Karpas-422 (cell line): ENCODE measurements around the gene TMEM97. TPM values are rescaled to one million over a fixed set of nuclear protein-coding genes. Genes with fewer than 3 reads are reported as not detected.
"Not testable (repeated sequence)": the region's sequence is repeated elsewhere in the genome, so short reads cannot be mapped to it uniquely, and the experiment has no call there.

Experiments used
- DNase-seq: peaks from one replicate; pipeline ENCODE4 v3.0.0-alpha.2; 2015
- H2AFZ ChIP-seq: fragments of 200-600 bp; sonication (generic); 2 replicates; pipeline ENCODE4 v1.6.1; 2014; ENCODE audit warnings: antibody characterized with exemption, low read length, mixed read lengths
- H3K27ac ChIP-seq: fragments of 200-600 bp; sonication (generic); 2 replicates; pipeline ENCODE4 v1.5.1; 2014; ENCODE audit warnings: mild to moderate bottlenecking, low read length, moderate library complexity
- H3K27me3 ChIP-seq: fragments of 200-600 bp; sonication (generic); 2 replicates; pipeline ENCODE4 v1.6.1; 2014; ENCODE audit warnings: low read length, mixed read lengths
- H3K36me3 ChIP-seq: fragments of 200-600 bp; sonication (generic); 2 replicates; pipeline ENCODE4 v1.6.1; 2014; ENCODE audit warnings: low read length, mixed read lengths; ENCODE audit not compliant: insufficient read depth
- H3K4me1 ChIP-seq: fragments of 200-600 bp; sonication (generic); 2 replicates; pipeline ENCODE4 v1.6.1; 2014; ENCODE audit warnings: mild to moderate bottlenecking, low read length, mixed read lengths
- H3K4me2 ChIP-seq: fragments of 200-600 bp; sonication (generic); 2 replicates; pipeline ENCODE4 v1.6.1; 2014; ENCODE audit warnings: low read length, low read depth, mild to moderate bottlenecking; ENCODE audit not compliant: poor library complexity, severe bottlenecking
- H3K4me3 ChIP-seq: fragments of 200-600 bp; sonication (generic); 2 replicates; pipeline ENCODE4 v1.5.1; 2014; ENCODE audit warnings: mild to moderate bottlenecking, antibody characterized with exemption, low read length, mixed read lengths
- H3K79me2 ChIP-seq: fragments of 200-600 bp; sonication (generic); 2 replicates; pipeline ENCODE4 v1.6.1; 2014; ENCODE audit warnings: mild to moderate bottlenecking, low read length, mixed read lengths
- H3K9ac ChIP-seq: fragments of 200-600 bp; sonication (generic); 2 replicates; pipeline ENCODE4 v1.6.0; 2014; ENCODE audit warnings: low read length
- H3K9me2 ChIP-seq: fragments of 200-600 bp; sonication (generic), shearing (Covaris generic); replicated peaks from 2 replicates; pipeline ENCODE4 v1.6.0; 2014; ENCODE audit warnings: mild to moderate bottlenecking, low read length, moderate library complexity; ENCODE audit not compliant: insufficient read depth
- H3K9me3 ChIP-seq: fragments of 300-700, 200-600 bp; sonication (generic); 2 replicates; pipeline ENCODE4 v1.6.1; 2014; ENCODE audit warnings: low read length, mixed read lengths
- H4K20me1 ChIP-seq: fragments of 200-600 bp; sonication (generic); 2 replicates; pipeline ENCODE4 v1.6.1; 2014; ENCODE audit warnings: mild to moderate bottlenecking, antibody characterized with exemption, low read length, low read depth; ENCODE audit not compliant: insufficient read depth
- total RNA-seq: library from RNA; depleted of rRNA; stranded (reverse); fragments of >200 nt; shearing (Covaris generic); gene quantifications from 2 replicates; pipeline ENCODE4 v1.2.3, GENCODE V29; 2014; ENCODE audit warnings: low replicate concordance

The TMEM97 gene
- total RNA-seq, 1 experiment from 2014 or later = 74.3 TPM

GRCh38 chr17:28279411-28279810 is 39.6 kb upstream of the TMEM97 start:
- Histone ChIP-seq H3K27me3 (no peaks in the 10 kb centered on the region), H3K9ac (no peak overlapping the region), H3K79me2 (no peaks in the 10 kb centered on the region), H3K27ac (no peak overlapping the region), H3K9me3 (no peaks in the 10 kb centered on the region), H2AFZ (no peak overlapping the region), H3K4me1 (no peaks in the 10 kb centered on the region), H3K4me2 (no peak overlapping the region), H3K4me3 (no peak overlapping the region), H4K20me1 (no peaks in the 10 kb centered on the region), H3K9me2 (no peaks in the 10 kb centered on the region), H3K36me3 (no peaks in the 10 kb centered on the region)
- DNase-seq = no peak

DNA sequence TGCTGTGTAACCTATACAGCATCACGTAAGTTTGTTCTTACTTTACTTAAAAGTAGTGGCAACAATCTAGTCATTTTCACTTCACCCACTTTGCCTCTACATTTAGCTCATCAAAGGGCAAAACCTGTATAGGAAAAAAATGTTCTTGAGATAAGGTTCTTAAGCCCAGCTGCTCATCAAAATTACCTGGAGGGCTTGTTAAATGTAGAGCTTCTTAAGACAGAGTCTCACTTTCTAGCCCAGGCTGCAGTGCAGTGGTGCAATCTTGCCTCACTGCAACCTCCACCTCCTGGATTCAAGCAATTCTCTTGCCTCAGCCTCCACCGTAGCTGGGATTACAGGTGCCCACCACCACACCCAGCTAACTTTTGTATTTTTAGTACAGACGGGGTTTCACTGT is 38.2 kb upstream of the TMEM97 start:
- DNase-seq = no peak
- no peak overlapping the region for H3K9ac ChIP-seq

DNA sequence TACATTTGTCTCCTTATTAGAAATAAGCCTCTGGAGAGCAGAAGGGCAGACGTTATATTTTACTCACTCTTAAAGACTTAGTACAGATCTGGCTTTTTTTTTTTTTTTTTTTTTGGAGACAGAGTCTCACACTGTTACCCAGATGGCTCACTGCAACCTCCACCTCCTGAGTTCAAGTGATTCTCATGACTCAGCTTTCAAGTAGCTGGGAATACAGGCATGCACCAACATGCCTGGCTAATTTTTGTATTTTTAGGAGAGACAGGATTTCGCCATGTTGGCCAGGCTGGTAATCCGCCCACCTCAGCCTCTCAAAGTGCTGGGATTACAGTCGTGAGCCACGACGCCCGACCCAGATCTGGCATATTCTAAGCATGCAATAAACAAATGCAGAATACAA is 36.4 kb upstream of the TMEM97 start:
- no peaks in the 10 kb centered on the region for H3K9me3 ChIP-seq
- no peak overlapping the region for H3K27ac ChIP-seq
- no peaks in the 10 kb centered on the region for H3K79me2 ChIP-seq
- H4K20me1 ChIP-seq = no peaks in the 10 kb centered on the region
- DNase-seq = no peak
- no peaks in the 10 kb centered on the region for H3K36me3 ChIP-seq
- no peak overlapping the region for H3K9ac ChIP-seq
- no peak overlapping the region for H2AFZ ChIP-seq
- H3K27me3 ChIP-seq = no peaks in the 10 kb centered on the region
- no peaks in the 10 kb centered on the region for H3K4me1 ChIP-seq
- H3K4me3 ChIP-seq = no peak overlapping the region
- no peak overlapping the region for H3K4me2 ChIP-seq
- H3K9me2 ChIP-seq = no peaks in the 10 kb centered on the region

More for the DNA sequence above, 38.2 kb upstream of the TMEM97 start:
- H3K9me2 ChIP-seq = no peaks in the 10 kb centered on the region
- H3K36me3 ChIP-seq = no peaks in the 10 kb centered on the region
- no peaks in the 10 kb centered on the region for H3K79me2 ChIP-seq
- H3K4me3 ChIP-seq = no peak overlapping the region
- H2AFZ ChIP-seq = no peak overlapping the region
- H3K27me3 ChIP-seq = no peaks in the 10 kb centered on the region
- H3K9me3 ChIP-seq = no peaks in the 10 kb centered on the region
- no peak overlapping the region for H3K4me2 ChIP-seq
- H4K20me1 ChIP-seq = no peaks in the 10 kb centered on the region
- H3K4me1 ChIP-seq = no peaks in the 10 kb centered on the region
- no peak overlapping the region for H3K27ac ChIP-seq

DNA sequence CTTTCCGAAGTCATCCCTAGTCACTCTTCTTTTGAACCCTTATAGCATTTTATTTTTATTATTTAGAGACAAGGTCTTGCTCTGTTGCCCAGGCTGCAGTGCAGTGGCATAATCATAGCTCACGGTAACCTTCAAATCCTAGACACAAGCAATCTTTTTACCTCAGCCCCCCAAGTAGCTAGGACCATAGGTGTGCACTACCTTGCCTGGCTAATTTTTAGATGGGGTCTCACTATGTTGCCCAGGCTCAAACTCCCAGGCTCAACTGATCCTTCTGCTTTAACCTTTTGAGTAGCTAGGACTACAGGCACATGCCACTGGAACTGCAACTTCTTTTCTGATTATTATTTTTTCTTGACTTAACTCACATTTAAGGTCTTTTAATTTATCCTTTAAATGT is 33.0 kb upstream of the TMEM97 start:
- Histone ChIP-seq H2AFZ (no peak overlapping the region), H3K27me3 (no peaks in the 10 kb centered on the region), H3K9ac (no peak overlapping the region), H3K4me1 (no peaks in the 10 kb centered on the region), H4K20me1 (no peaks in the 10 kb centered on the region), H3K4me2 (no peak overlapping the region), H3K9me3 (no peaks in the 10 kb centered on the region), H3K36me3 (no peaks in the 10 kb centered on the region), H3K27ac (no peak overlapping the region), H3K4me3 (no peak overlapping the region), H3K9me2 (no peaks in the 10 kb centered on the region), H3K79me2 (no peaks in the 10 kb centered on the region)
- no peak for DNase-seq

DNA sequence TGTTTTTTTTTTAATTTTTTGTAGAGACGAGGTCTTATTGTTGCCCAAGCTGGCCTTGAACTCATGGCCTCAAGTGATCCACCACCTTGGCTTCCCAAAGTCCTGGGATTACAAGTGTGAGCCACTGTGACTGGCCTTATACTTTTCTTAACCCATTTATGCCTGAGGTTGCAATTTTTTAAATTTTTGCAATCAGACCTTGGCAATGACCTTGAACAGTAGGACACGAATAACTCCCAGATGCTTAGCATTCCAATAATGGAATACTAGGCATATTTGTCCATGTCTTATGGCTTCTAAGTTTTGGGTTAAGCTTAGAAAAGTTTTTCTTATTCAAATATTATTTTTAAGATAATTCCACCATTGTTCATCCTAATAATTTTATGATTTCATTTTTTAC is 28.3 kb upstream of the TMEM97 start:
- Histone ChIP-seq H3K27me3 (no peaks in the 10 kb centered on the region), H4K20me1 (no peaks in the 10 kb centered on the region), H3K36me3 (no peaks in the 10 kb centered on the region), H3K4me3 (no peak overlapping the region), H3K9me2 (no peaks in the 10 kb centered on the region), H3K27ac (no peak overlapping the region), H2AFZ (no peak overlapping the region), H3K79me2 (no peaks in the 10 kb centered on the region), H3K9me3 (no peaks in the 10 kb centered on the region), H3K4me2 (no peak overlapping the region), H3K4me1 (peaks cover under 1% of the 10 kb centered on the region; the same call in 1 of the 2 replicates), H3K9ac (no peak overlapping the region)
- no peak for DNase-seq

- Histone ChIP-seq H3K27ac (no peak overlapping the region), H2AFZ (no peak overlapping the region), H3K27me3 (no peaks in the 10 kb centered on the region), H3K4me3 (no peak overlapping the region), H4K20me1 (no peaks in the 10 kb centered on the region), H3K9ac (no peak overlapping the region), H3K9me3 (no peaks in the 10 kb centered on the region), H3K9me2 (no peaks in the 10 kb centered on the region), H3K79me2 (no peaks in the 10 kb centered on the region), H3K4me1 (peaks cover 12% of the 10 kb centered on the region), H3K4me2 (no peak overlapping the region), H3K36me3 (no peaks in the 10 kb centered on the region)
- no peak for DNase-seq
Observed at GRCh38 chr17:28291780-28292330, 27.1 kb upstream of the TMEM97 start.

GRCh38 chr17:28292878-28293277 is 26.1 kb upstream of the TMEM97 start:
- not testable (repeated sequence) for H3K4me3 ChIP-seq, H2AFZ ChIP-seq, H3K9me3 ChIP-seq, H3K27ac ChIP-seq, H3K9ac ChIP-seq, H3K4me2 ChIP-seq, H3K79me2 ChIP-seq, H3K9me2 ChIP-seq, H4K20me1 ChIP-seq, H3K27me3 ChIP-seq, DNase-seq, H3K36me3 ChIP-seq
- H3K4me1 ChIP-seq = peaks cover 12% of the 10 kb centered on the region

- Histone ChIP-seq H3K9ac (no peak overlapping the region), H4K20me1 (no peaks in the 10 kb centered on the region), H2AFZ (no peak overlapping the region), H3K4me2 (no peak overlapping the region), H3K9me3 (no peaks in the 10 kb centered on the region), H3K4me3 (no peak overlapping the region), H3K4me1 (peaks cover 12% of the 10 kb centered on the region), H3K27me3 (no peaks in the 10 kb centered on the region), H3K36me3 (no peaks in the 10 kb centered on the region), H3K27ac (no peak overlapping the region), H3K79me2 (no peaks in the 10 kb centered on the region), H3K9me2 (no peaks in the 10 kb centered on the region)
- DNase-seq = no peak
Observed at GRCh38 chr17:28293994-28294393, 25.0 kb upstream of the TMEM97 start.
